Measurements from ENCODE around the gene PIK3R1.

- no peak for TF ChIP-seq CTCF (IDR thresholded peaks at IDR 0.05)
- no peak for TF ChIP-seq POLR2A (IDR thresholded peaks at IDR 0.05)
Observed at GRCh38 chr5:68176802-68177479, 38.6 kb upstream of the PIK3R1 start.
